ENCODE results near the gene C1QC. TPM values are rescaled to one million over a fixed set of nuclear protein-coding genes. Genes with fewer than 3 reads are reported as not detected.

C1QC gene
- total RNA-seq, 2 donors from 2014 or later = not detected

DNA sequence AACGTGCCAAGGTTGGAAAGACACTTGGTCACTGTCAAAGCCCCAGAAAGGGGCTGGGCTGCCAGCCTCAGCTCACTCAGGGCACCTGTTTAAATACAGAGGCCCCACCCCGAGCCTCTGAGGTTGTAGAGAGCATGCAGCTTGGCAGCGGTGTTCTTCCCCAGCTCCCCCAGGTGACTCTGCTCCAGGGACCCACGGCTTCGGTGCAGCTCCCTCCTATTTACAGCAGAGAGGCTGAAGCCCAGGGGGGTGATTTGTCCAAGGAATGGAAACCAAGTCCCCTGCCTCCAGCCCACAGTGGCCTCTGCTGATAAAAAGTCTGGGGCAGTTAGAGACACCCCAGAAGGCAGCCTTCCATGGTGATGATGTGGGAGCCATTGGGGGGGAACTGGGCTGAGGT is 16.1 kb upstream of the C1QC start:
- Mint-ChIP-seq H3K9me3 (no peaks in the 10 kb centered on the region), H3K36me3 (no peaks in the 10 kb centered on the region), H3K4me1 (ENCODE audit: low read depth in 2 of 2) (no peaks in the 10 kb centered on the region), H3K27me3 (peaks cover 33 to 49% of the 10 kb centered on the region in 2 donors), H3K4me3 (no peak overlapping the region), H3K27ac (no peak overlapping the region)
- ATAC-seq = no peak
- no peak for DNase-seq (ENCODE audit: low spot score)

DNA sequence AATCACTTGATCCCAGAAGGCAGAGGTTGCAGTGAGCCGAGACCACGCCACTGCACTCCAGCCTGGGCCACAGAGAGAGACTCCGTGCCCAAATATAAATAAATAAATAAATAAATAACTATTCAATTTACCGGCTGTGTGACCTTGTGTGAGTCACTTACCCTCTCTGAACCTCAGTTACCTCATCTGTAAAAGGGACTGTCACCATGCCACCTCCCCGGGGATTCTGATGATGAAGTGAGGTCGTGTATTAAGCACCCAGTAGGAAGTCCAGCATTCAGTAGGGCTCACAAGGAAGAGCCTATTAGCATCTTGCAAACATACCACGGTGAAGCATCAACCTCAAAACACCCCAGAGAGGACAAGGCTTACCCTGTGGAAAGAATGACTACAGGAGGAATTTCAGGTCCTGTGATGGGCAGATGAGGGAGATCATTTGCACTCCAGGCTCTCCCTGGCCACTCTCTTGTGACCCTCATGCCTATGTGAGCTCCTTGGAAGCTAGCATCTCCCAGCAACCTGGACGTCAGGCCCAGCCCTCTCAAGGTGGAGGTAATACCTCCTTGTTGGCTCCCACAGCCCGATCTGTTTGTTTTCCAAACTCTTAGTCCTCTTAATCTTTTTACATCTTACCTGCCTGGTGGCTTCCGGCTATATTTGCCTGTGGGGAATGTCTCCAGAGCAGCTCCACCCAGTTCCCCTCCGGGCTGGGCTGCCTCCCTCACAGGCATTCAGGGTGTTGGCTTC is 14.6 kb upstream of the C1QC start:
- ATAC-seq (no peak), DNase-seq (ENCODE audit: low spot score) (no peak)
- Mint-ChIP-seq H3K27me3 (peaks cover 31 to 49% of the 10 kb centered on the region in 2 donors), H3K9me3 (no peaks in the 10 kb centered on the region), H3K4me1 (ENCODE audit: low read depth in 2 of 2) (peaks cover 0 to 3% of the 10 kb centered on the region in 2 donors), H3K36me3 (no peaks in the 10 kb centered on the region), H3K4me3 (no peak overlapping the region), H3K27ac (no peak overlapping the region)

DNA sequence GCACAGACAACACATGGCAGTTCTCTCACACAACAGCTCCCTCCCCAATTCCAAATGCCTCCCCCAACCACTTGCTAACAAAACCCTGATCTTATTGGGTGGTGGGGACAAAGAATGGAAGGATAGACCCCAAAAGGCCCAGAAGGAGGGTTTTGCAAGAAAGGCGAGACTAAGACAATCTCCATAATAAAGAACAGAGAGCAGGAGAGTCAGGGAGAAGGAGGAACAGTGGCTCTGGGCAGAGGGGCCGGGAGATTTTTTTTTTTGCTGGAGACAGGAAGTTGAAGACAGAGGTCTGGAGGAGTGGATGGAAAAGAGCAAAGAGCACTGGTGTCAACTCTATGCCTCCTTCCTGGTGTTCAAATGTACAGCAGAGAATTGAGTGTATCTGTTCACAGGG is 13.5 kb upstream of the C1QC start:
- Mint-ChIP-seq H3K27ac (no peak overlapping the region), H3K4me3 (no peak overlapping the region), H3K27me3 (peaks cover 31 to 40% of the 10 kb centered on the region in 2 donors), H3K36me3 (no peaks in the 10 kb centered on the region), H3K9me3 (no peaks in the 10 kb centered on the region), H3K4me1 (ENCODE audit: low read depth in 2 of 2) (peaks cover 0 to 3% of the 10 kb centered on the region in 2 donors)
- DNase-seq (ENCODE audit: low spot score) = no peak
- ATAC-seq = no peak

GRCh38 chr1:22633697-22634463 is 9.6 kb upstream of the C1QC start:
- ATAC-seq = peak in 1 of 2 donors; percentile 32
- Mint-ChIP-seq H3K9me3 (no peaks in the 10 kb centered on the region), H3K4me3 (no peak overlapping the region), H3K4me1 (ENCODE audit: low read depth in 2 of 2) (peaks cover 0 to 3% of the 10 kb centered on the region in 2 donors), H3K36me3 (no peaks in the 10 kb centered on the region), H3K27me3 (peaks cover 26 to 31% of the 10 kb centered on the region in 2 donors), H3K27ac (no peak overlapping the region)
- DNase-seq (ENCODE audit: low spot score) = no peak

DNA sequence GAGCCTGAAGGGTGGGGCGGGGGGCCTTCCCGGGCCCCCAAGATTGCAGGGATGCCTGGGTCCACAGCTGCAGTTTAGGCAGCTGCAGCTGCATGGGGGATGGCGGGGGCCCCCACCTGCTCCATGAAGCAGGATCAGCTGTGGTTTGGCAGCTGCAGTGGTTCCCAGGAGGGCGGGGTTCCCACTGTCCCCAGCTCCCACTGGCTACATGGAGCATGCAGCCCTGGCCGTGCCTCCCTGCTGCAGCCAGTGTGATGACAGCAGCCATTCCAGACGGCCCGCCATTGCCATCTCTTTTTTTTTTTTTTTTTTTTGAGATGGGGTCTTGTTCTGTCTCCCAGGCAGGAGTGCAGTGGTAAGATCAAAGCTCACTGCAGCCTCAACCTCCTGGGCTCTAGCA is 8.0 kb upstream of the C1QC start:
- H3K9me3 Mint-ChIP-seq = no peaks in the 10 kb centered on the region
- H3K27me3 Mint-ChIP-seq = peaks cover 11 to 16% of the 10 kb centered on the region in 2 donors
- DNase-seq (ENCODE audit: low spot score) = no peak
- no peak for ATAC-seq
- H3K4me1 Mint-ChIP-seq (ENCODE audit: low read depth in 2 of 2) = peaks cover 0 to 3% of the 10 kb centered on the region in 2 donors
- H3K4me3 Mint-ChIP-seq = no peak overlapping the region
- no peak overlapping the region for H3K27ac Mint-ChIP-seq
- no peaks in the 10 kb centered on the region for H3K36me3 Mint-ChIP-seq

- Mint-ChIP-seq H3K36me3 (no peaks in the 10 kb centered on the region), H3K27me3 (peaks cover 10 to 13% of the 10 kb centered on the region in 2 donors), H3K4me1 (ENCODE audit: low read depth in 2 of 2) (peaks cover 0 to 3% of the 10 kb centered on the region in 2 donors), H3K9me3 (no peaks in the 10 kb centered on the region), H3K27ac (no peak within 1 kb of the TSS), H3K4me3 (no peak within 1 kb of the TSS)
- DNase-seq (ENCODE audit: low spot score) (no peak), ATAC-seq (no peak)
Observed at GRCh38 chr1:22636353-22636752, 7.1 kb upstream of the C1QC start, which contains the start of gene C1QA. Gene C1QA, plus strand, starts transcription at chr1:22636628. Its CDS starts 989 bp downstream, at chr1:22637617.

- ATAC-seq = peak in 1 of 2 donors; percentile 29
- no peak overlapping the region for H3K4me3 Mint-ChIP-seq
Observed at GRCh38 chr1:22636927-22637326, 6.5 kb upstream of the C1QC start.

DNA sequence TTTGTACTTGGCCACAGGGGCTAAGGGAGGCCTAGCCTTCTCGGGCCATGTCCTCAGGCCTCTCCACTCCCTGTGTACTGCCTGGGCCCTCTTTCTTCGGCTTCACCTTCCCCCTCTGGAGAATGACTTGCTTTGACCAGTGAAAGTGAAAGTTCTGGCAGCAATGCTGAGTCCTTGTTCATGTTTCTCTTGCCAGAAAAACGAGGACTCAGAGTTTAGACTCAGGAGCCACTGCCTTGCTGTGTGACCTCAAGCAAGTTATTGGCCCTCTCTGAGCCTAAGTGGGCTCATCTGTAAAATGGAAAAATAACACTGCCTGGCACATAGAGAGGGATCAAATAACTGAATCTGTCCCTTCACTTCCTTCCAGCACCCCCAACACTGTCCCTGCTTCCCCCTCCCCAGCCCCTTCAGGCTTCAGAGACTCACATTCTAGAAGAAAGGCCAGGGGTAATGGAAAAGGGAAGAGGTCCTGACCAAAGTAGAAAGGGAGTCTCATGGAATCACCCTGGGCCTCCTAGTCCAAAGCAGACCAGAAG is 5.5 kb upstream of the C1QC start:
- Mint-ChIP-seq H3K27me3 (peaks cover 7% of the 10 kb centered on the region in 2 donors), H3K4me1 (ENCODE audit: low read depth in 2 of 2) (peaks cover 0 to 3% of the 10 kb centered on the region in 2 donors), H3K4me3 (no peak overlapping the region), H3K9me3 (no peaks in the 10 kb centered on the region), H3K27ac (no peak overlapping the region), H3K36me3 (no peaks in the 10 kb centered on the region)
- DNase-seq (ENCODE audit: low spot score) = no peak
- no peak for ATAC-seq

More at GRCh38 chr1:22636927-22637326, 6.5 kb upstream of the C1QC start:
- Mint-ChIP-seq H3K9me3 (no peaks in the 10 kb centered on the region), H3K36me3 (no peaks in the 10 kb centered on the region), H3K27me3 (peaks cover 7% of the 10 kb centered on the region in 2 donors), H3K27ac (no peak overlapping the region), H3K4me1 (ENCODE audit: low read depth in 2 of 2) (peaks cover 0 to 3% of the 10 kb centered on the region in 2 donors)
- DNase-seq (ENCODE audit: low spot score) = no peak

- ATAC-seq = no peak
- H3K4me3 Mint-ChIP-seq = no peak overlapping the region
- H3K27ac Mint-ChIP-seq = no peak overlapping the region
- no peaks in the 10 kb centered on the region for H3K9me3 Mint-ChIP-seq
- no peak for DNase-seq (ENCODE audit: low spot score)
- peaks cover 7% of the 10 kb centered on the region in 2 donors for H3K27me3 Mint-ChIP-seq
- H3K4me1 Mint-ChIP-seq (ENCODE audit: low read depth in 2 of 2) = peaks cover 0 to under 1% of the 10 kb centered on the region in 2 donors
- H3K36me3 Mint-ChIP-seq = no peaks in the 10 kb centered on the region
Observed at GRCh38 chr1:22638476-22639234, 4.8 kb upstream of the C1QC start.

DNA sequence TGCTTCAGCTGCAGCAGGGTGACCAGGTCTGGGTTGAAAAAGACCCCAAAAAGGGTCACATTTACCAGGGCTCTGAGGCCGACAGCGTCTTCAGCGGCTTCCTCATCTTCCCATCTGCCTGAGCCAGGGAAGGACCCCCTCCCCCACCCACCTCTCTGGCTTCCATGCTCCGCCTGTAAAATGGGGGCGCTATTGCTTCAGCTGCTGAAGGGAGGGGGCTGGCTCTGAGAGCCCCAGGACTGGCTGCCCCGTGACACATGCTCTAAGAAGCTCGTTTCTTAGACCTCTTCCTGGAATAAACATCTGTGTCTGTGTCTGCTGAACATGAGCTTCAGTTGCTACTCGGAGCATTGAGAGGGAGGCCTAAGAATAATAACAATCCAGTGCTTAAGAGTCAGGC is 4.1 kb upstream of the C1QC start:
- Mint-ChIP-seq H3K4me3 (no peak overlapping the region), H3K27ac (no peak overlapping the region), H3K9me3 (no peaks in the 10 kb centered on the region), H3K36me3 (no peaks in the 10 kb centered on the region), H3K27me3 (peaks cover 7% of the 10 kb centered on the region in 2 donors), H3K4me1 (ENCODE audit: low read depth in 2 of 2) (no peaks in the 10 kb centered on the region)
- no peak for DNase-seq (ENCODE audit: low spot score)
- no peak for ATAC-seq

- Mint-ChIP-seq H3K9me3 (no peaks in the 10 kb centered on the region), H3K4me3 (no peak overlapping the region), H3K36me3 (no peaks in the 10 kb centered on the region), H3K27me3 (peaks cover 8 to 14% of the 10 kb centered on the region in 2 donors), H3K4me1 (ENCODE audit: low read depth in 2 of 2) (no peaks in the 10 kb centered on the region), H3K27ac (no peak overlapping the region)
- DNase-seq (ENCODE audit: low spot score) = no peak
- ATAC-seq = no peak
Observed at GRCh38 chr1:22641247-22641646, 2.2 kb upstream of the C1QC start.

DNA sequence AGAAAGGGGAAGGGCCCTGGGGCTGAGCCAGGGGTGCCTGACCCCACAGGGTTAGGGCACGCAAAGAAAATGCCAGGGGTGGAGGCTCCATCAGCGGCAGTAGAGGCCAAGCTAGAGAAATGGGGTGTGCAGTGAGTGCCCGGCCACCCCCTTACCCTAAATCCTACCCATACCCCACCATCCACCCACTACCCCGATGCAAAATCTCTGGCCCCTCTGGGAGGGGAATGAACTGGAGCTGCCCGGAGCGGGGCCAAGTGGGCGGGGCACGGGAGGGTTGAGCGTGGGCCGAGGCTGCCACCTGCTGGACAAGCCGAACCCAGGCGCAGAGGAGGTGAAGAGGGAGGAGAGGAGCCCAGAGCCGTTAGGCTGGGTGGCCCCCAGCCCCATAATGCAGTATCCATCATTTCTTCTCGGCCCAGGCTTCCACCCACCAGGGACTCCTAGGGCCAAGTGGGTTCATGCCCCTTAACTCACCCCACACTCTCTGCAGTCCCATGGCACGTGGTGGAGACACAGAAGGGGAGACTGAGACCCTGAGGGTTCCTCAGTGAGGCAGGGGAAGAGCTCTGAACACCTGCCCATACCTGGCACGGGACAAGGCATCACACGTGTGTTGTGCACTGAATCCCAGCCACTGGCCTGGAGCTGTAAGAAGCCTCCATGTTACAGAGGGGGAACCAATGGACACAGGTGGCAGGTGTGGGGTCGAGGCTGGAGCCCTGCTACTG is 1.4 kb upstream of the C1QC start:
- ATAC-seq (peak; percentile 59 to 74), DNase-seq (ENCODE audit: low spot score) (peak; percentile 68)
- Mint-ChIP-seq H3K9me3 (no peaks in the 10 kb centered on the region), H3K36me3 (no peaks in the 10 kb centered on the region), H3K4me3 (no peak overlapping the region), H3K4me1 (ENCODE audit: low read depth in 2 of 2) (no peaks in the 10 kb centered on the region), H3K27me3 (peaks cover 5 to 11% of the 10 kb centered on the region in 2 donors), H3K27ac (no peak overlapping the region)

GRCh38 chr1:22643928-22644327 is 495 bp downstream of the C1QC start:
- no peak for DNase-seq (ENCODE audit: low spot score)
- H3K27me3 Mint-ChIP-seq = peaks cover 8 to 9% of the 10 kb centered on the region in 2 donors
- no peaks in the 10 kb centered on the region for H3K9me3 Mint-ChIP-seq
- no peaks in the 10 kb centered on the region for H3K36me3 Mint-ChIP-seq
- ATAC-seq = peak in 1 of 2 donors; percentile 2
- H3K27ac Mint-ChIP-seq = no peak overlapping the region
- no peak overlapping the region for H3K4me3 Mint-ChIP-seq
- H3K4me1 Mint-ChIP-seq (ENCODE audit: low read depth in 2 of 2) = no peaks in the 10 kb centered on the region
